Nephron (organoid): ENCODE data around the gene PROCR.

Experiments used
- H3K27ac Mint-ChIP-seq, 3 experiments: 2 replicates each; pipeline ENCODE4 v1.8.0; 2020; ENCODE audit warnings: mixed read lengths in 3 of 3, mild to moderate bottlenecking in 2 of 3, moderate library complexity in 1 of 3
- H3K27me3 Mint-ChIP-seq: 2 replicates; pipeline ENCODE4 v1.8.0; 2021; ENCODE audit warnings: low read depth, mild to moderate bottlenecking, moderate library complexity, mixed read lengths
- H3K36me3 Mint-ChIP-seq: 2 replicates; pipeline ENCODE4 v1.8.0; 2020; ENCODE audit warnings: low read depth, mixed read lengths
- H3K4me1 Mint-ChIP-seq: 2 replicates; pipeline ENCODE4 v1.8.0; 2020; ENCODE audit warnings: mixed read lengths
- H3K4me3 Mint-ChIP-seq, 3 experiments: 2 replicates each; pipeline ENCODE4 v1.8.0; 2020; ENCODE audit warnings: mild to moderate bottlenecking in 3 of 3, mixed read lengths in 3 of 3, moderate library complexity in 2 of 3
- H3K9me3 Mint-ChIP-seq: 2 replicates; pipeline ENCODE4 v1.8.0; 2020; ENCODE audit warnings: mixed read lengths
- TF ChIP-seq, protein P1 (sequence below), 3 experiments: fragments of 200-600 bp; sonication (generic); IDR thresholded peaks; one replicate each; pipeline ENCODE4 v1.5.0; 2021; ENCODE audit warnings: antibody characterized with exemption in 3 of 3; ENCODE audit not compliant: unreplicated experiment in 3 of 3

Gene PROCR

DNA sequence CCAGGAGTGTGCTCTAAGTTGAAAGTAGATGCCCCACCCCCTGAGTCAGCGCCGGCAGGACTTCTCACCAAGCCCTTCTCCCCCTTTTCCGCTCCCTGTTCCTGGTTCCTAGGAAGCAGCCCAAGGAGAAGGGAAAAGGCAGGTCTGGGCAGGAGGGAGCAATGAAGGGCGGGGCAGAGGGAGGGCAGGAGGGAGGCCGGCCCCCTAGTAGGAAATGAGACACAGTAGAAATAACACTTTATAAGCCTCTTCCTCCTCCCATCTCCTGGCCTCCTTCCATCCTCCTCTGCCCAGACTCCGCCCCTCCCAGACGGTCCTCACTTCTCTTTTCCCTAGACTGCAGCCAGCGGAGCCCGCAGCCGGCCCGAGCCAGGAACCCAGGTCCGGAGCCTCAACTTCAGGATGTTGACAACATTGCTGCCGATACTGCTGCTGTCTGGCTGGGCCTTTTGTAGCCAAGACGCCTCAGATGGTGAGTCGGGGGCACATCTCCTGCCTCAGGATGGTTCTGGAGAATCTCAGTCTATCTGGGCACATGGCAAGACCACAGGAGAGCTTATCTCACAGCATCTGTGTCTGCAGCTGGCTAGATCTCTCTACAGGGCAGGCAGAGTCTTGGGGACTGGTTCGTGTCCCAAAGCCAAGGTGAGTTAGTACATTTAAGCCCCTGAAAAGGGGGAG, at the start of gene PROCR:
Gene PROCR (plus strand): TSS at position 320 of the 681 bp plus-strand sequence. CDS start 83 bp downstream, at position 403.
- peak within 1 kb of the TSS; percentile 63 to 77 (median 69) for H3K4me3 Mint-ChIP-seq
- peaks cover 21% of the 10 kb centered on the region for H3K4me1 Mint-ChIP-seq
- H3K27ac Mint-ChIP-seq = peak within 1 kb of the TSS in 2 of 3 experiments; percentile 57 to 58
- TF ChIP-seq, protein P1, sequence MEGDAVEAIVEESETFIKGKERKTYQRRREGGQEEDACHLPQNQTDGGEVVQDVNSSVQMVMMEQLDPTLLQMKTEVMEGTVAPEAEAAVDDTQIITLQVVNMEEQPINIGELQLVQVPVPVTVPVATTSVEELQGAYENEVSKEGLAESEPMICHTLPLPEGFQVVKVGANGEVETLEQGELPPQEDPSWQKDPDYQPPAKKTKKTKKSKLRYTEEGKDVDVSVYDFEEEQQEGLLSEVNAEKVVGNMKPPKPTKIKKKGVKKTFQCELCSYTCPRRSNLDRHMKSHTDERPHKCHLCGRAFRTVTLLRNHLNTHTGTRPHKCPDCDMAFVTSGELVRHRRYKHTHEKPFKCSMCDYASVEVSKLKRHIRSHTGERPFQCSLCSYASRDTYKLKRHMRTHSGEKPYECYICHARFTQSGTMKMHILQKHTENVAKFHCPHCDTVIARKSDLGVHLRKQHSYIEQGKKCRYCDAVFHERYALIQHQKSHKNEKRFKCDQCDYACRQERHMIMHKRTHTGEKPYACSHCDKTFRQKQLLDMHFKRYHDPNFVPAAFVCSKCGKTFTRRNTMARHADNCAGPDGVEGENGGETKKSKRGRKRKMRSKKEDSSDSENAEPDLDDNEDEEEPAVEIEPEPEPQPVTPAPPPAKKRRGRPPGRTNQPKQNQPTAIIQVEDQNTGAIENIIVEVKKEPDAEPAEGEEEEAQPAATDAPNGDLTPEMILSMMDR (IDR thresholded peaks at IDR 0.05; ENCODE audit: unreplicated experiment in 3 of 3) = no peak
- peaks cover 15% of the 10 kb centered on the region for H3K27me3 Mint-ChIP-seq
- H3K9me3 Mint-ChIP-seq = no peaks in the 10 kb centered on the region
- H3K36me3 Mint-ChIP-seq = no peaks in the 10 kb centered on the region

DNA sequence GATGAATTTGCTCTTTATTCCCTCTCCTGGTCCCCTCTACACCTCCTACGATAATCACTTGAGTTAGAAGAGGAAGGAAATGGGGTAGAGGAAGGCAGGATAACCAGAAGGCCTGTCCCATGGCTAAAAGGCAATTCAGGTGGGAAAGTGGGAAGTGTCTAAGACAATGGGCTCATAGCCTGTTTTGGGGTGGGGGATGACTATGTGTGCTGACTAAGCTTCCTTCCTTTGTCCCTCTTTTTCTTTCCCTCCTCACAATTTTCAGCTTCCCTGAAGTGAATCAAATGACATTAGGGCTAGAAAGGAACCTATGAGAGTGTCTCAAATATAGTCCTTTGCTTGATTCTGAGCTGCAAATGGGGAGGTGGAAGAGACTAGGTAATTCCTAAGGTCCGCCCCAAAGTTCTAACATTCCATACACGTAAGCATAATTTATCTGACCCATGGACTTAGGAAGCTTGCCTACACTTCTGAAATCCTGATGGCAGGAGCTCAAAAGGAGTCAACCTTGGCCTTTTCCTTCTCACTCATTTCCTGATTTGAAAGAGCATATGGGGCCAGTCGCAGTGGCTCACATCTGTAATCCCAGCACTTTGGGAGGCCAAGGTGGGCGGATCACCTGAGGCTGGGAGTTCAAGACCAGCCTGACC, 49.0 kb upstream of the PROCR start:
- H3K27ac Mint-ChIP-seq = no peak overlapping the region
- no peak overlapping the region for H3K4me3 Mint-ChIP-seq
- TF ChIP-seq, protein P1 (IDR thresholded peaks at IDR 0.05; ENCODE audit: unreplicated experiment in 3 of 3) = no peak

DNA sequence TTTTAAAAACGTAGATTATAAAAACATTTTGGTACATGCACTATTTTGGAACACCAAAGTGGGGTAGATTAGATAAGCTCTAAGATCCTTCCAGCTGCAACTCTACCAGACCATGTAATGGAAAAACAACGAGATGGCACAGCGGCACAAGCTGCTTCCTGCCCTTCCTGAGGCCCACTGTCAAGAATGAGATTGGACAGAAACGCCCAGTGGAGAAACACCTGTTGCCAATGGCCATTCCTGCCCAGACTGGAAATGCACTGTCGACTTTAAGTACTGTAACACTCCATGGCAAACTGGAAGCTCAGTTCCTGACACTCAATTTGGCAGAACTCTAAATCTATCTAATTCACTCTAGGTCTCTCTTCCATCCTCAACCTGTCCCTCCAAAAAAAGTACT, 46.1 kb upstream of the PROCR start:
- no peaks in the 10 kb centered on the region for H3K9me3 Mint-ChIP-seq
- TF ChIP-seq, protein P1 (IDR thresholded peaks at IDR 0.05; ENCODE audit: unreplicated experiment in 3 of 3) = no peak

More for the DNA sequence above, 49.0 kb upstream of the PROCR start:
- H3K9me3 Mint-ChIP-seq = no peaks in the 10 kb centered on the region
- no peaks in the 10 kb centered on the region for H3K4me1 Mint-ChIP-seq
- peaks cover 4% of the 10 kb centered on the region for H3K27me3 Mint-ChIP-seq
- H3K36me3 Mint-ChIP-seq = peaks cover 44% of the 10 kb centered on the region

DNA sequence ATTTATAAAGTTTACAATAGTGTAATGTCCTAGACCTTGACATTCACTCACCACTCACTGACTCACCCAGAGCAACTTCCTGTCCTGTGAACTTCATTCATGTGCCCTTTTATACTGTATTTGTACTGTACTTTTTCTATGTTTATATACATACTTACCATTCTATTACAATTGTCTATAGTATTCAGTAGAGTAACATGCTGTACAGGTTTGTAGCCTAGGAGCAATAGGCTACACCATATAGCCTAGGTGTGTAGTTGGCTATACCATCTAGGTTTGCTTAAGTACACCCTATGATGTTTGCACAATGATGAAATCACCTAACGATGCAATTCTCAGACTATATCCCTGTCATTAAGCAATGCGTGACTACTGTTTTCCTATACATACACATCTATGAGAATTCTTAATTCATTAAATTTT, 42.2 kb upstream of the PROCR start:
- H3K27ac Mint-ChIP-seq = no peak overlapping the region
- no peaks in the 10 kb centered on the region for H3K9me3 Mint-ChIP-seq
- no peak overlapping the region for H3K4me3 Mint-ChIP-seq
- H3K4me1 Mint-ChIP-seq = no peaks in the 10 kb centered on the region
- peaks cover 4% of the 10 kb centered on the region for H3K27me3 Mint-ChIP-seq
- peaks cover 39% of the 10 kb centered on the region for H3K36me3 Mint-ChIP-seq
- TF ChIP-seq, protein P1 (IDR thresholded peaks at IDR 0.05; ENCODE audit: unreplicated experiment in 3 of 3) = no peak

More for the DNA sequence above, 46.1 kb upstream of the PROCR start:
- Mint-ChIP-seq H3K27me3 (peaks cover 4% of the 10 kb centered on the region), H3K27ac (no peak overlapping the region), H3K4me3 (no peak overlapping the region), H3K36me3 (peaks cover 41% of the 10 kb centered on the region), H3K4me1 (no peaks in the 10 kb centered on the region)

DNA sequence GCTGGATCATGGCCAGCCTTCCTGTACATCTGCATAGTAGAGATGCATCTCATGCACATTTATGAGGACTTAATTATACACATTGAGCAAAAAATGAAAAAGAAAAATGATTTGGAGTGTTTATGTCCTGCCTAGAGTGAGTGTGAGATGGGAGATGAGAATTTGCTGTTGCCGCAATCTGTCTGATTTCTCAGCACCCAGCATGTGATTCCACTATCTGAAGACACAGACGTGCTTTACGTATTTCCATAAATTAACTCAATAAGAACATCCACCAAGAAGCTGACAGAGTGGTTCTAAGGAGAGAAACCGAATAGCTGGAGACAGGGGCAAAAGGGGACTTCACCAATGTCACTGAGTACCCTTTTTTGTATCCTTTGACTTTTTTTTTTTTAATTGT, 39.9 kb upstream of the PROCR start:
- H3K9me3 Mint-ChIP-seq = no peaks in the 10 kb centered on the region
- peaks cover 33% of the 10 kb centered on the region for H3K36me3 Mint-ChIP-seq
- H3K27ac Mint-ChIP-seq = no peak overlapping the region
- TF ChIP-seq, protein P1 (IDR thresholded peaks at IDR 0.05; ENCODE audit: unreplicated experiment in 3 of 3) = no peak
- no peaks in the 10 kb centered on the region for H3K4me1 Mint-ChIP-seq
- H3K27me3 Mint-ChIP-seq = peaks cover 2% of the 10 kb centered on the region
- no peak overlapping the region for H3K4me3 Mint-ChIP-seq
